Endometrium (tissue), 2 donors: ENCODE measurements around the gene LIMK2.
"Not testable (repeated sequence)": the region's sequence is repeated elsewhere in the genome, so short reads cannot be mapped to it uniquely, and the experiment has no call there.

Source experiments
- FAIRE-seq: peaks from 2 replicates; lab custom pipeline; 2012; peaks lifted over from hg19 to GRCh38; lab: Jason Lieb, UNC
- donor health status: control.
- donor health status: control.

Gene LIMK2

GRCh38 chr22:31244046-31244942 is 32.2 kb downstream of the LIMK2 start:
- FAIRE-seq: no peak

GRCh38 chr22:31244943-31245451 is 32.9 kb downstream of the LIMK2 start:
- FAIRE-seq: no peak

- not testable (repeated sequence) for FAIRE-seq
Measured at GRCh38 chr22:31245998-31246397, 33.9 kb downstream of the LIMK2 start.

GRCh38 chr22:31246687-31247086 is 34.6 kb downstream of the LIMK2 start:
- no peak for FAIRE-seq

GRCh38 chr22:31247726-31248125 is 35.6 kb downstream of the LIMK2 start:
- FAIRE-seq: no peak

GRCh38 chr22:31248138-31248745 is 36.1 kb downstream of the LIMK2 start:
- FAIRE-seq: peak; percentile 93

GRCh38 chr22:31248965-31249958 is 37.2 kb downstream of the LIMK2 start:
- no peak for FAIRE-seq

- FAIRE-seq: no peak
Measured at GRCh38 chr22:31250740-31251600, 38.9 kb downstream of the LIMK2 start.

- no peak for FAIRE-seq
Measured at GRCh38 chr22:31253949-31254348, 41.9 kb downstream of the LIMK2 start.

- FAIRE-seq: no peak
Measured at GRCh38 chr22:31259798-31260473, 47.8 kb downstream of the LIMK2 start.

GRCh38 chr22:31260474-31260856 is 48.4 kb downstream of the LIMK2 start:
- no peak for FAIRE-seq

GRCh38 chr22:31262312-31263133 is 50.4 kb downstream of the LIMK2 start:
- no peak for FAIRE-seq

- no peak for FAIRE-seq
Measured at GRCh38 chr22:31263896-31264640, 52.0 kb downstream of the LIMK2 start.

- no peak for FAIRE-seq
Measured at GRCh38 chr22:31268281-31268680, 56.2 kb downstream of the LIMK2 start.

GRCh38 chr22:31269892-31270579 is 57.9 kb downstream of the LIMK2 start:
- no peak for FAIRE-seq

GRCh38 chr22:31271026-31271425 is 58.9 kb downstream of the LIMK2 start:
- no peak for FAIRE-seq

GRCh38 chr22:31271485-31271884 is 59.4 kb downstream of the LIMK2 start:
- FAIRE-seq: no peak
